ENCODE measurements around the gene BTN3A1.
A peak's percentile ranks its signal among the peaks of the same experiment; 100 is the strongest.

BTN3A1 gene

DNA sequence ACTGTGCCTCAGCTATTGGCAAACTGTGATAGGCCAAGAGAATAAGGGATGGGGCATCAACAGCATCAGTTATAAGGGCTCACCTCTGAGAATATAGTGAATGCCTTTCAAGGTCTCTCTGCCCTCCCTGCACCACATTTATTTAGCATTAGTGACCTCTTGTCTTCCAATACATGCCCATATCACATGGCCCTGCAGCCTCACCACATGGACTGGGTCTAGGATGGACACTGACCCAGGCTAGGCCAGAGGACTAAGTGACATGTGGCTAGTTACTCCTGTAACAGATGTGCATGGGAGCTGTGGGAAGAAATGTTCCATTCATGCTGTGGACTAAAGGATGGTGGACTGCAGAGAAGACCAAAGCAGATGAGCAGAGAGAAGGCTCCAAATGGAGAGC is 22.3 kb upstream of the BTN3A1 start:
- DNase-seq (ENCODE audit: low read depth): no peak

DNA sequence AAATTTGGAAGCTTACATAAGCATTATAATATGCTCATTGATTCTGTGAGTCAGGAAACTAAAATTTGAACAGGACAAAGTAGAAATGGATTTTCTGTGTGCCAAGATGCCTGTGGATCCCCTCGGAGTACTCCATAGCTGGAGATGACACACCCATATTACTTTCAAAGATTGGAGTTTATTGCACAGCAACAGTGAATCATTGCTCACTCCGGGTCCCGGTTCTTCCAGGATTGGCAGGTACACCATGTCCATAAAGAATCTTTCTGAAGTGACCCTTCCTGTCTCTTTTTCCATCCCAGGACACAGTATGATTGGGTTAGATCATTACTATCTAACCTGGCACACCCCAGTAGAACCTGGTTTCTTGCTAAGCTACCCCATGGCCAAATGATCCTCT is 21.8 kb upstream of the BTN3A1 start:
- no peak for DNase-seq (ENCODE audit: low read depth)

DNA sequence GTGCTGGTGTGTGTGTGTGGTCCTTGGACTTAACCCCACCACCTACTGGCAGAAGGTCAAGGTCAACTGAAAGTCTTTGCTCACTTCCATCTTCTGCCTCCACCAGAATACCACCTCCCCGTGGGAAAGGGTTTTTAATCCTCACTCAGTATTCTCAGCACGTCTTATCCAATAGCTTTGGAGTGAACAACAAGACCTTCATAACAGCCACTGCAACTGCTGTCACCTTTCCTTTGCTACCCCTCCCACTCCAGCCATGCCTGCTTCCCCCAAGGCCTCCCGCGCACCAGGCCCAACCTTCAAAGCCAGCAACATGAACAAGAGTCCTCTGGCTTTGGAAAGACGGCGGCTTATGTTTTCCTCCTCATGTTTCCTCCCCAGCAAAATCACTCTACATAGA is 20.0 kb upstream of the BTN3A1 start:
- DNase-seq (ENCODE audit: low read depth): no peak

DNA sequence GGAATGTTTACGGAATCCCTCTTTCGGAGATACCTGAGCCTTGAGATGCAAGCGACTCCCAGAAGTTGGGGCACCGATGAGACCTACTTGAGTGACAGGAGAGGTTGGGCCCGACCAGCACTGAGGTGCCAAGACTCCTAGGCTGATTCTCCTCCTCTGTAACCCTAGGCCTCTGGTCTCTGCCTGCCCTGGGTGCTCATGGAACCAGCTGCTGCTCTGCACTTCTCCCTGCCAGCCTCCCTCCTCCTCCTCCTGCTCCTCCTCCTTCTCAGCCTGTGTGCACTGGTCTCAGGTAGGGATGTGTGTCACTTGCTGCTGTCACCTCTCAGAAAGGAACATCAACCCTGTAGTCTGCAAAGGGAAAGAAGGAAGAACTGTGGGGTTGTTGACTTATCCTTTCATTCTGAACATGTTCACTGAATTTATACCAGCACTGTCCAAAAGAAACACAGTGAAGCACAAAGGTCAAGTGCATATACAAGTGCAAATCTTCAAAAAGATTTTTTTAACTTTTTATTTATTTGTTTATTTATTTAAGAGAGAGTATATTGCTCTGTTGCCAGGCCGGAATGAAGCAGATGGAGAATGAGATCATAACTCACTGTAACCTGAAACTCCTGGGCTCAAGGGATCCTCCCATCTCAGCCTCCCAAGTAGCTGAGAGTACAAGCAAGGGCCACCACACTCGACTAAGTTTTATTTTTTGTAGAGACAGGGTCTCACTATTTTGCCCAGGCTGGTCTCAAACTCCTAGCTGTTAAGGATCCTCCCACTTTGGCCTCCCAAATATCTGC is 18.3 kb upstream of the BTN3A1 start:
- peak; percentile 70 for DNase-seq (ENCODE audit: low read depth)

DNA sequence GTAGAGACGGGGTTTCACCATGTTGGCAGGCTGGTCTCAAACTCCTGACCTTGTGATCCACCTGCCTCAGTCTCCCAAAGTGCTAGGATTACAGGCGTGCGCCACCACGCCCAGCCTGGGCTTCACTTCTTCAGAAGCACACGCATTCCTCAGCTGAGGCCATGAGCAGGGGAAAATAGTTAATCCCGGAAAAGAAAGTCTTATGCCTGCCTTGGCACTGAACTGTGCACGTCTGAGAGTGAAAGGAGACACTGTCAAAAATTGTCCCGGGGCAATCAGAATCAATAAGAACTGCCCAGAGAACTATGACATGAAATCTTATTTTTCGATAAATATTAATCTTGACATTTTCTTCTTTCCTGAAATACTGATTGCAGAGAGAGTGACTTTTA is 16.3 kb upstream of the BTN3A1 start:
- DNase-seq (ENCODE audit: low read depth): no peak

DNA sequence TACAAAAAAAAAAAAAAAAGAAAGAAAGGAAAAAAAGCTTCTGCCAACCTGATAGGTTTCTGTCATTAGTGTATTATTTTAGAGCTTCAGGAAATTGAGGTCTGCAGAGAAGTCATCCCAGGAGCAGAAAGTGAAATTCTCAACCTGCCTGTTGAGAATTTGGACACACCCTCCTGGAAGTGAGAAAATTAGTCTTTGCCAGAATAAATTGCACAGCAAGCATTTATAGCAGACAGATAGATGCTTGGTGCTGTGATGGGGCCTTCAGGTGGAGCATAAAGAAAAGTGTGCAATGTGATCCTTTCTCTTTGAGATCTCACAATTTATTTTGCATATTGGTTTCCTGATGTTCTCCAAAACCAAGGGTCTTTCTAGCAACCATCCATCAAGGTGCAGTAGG is 14.5 kb upstream of the BTN3A1 start:
- no peak for DNase-seq (ENCODE audit: low read depth)

DNA sequence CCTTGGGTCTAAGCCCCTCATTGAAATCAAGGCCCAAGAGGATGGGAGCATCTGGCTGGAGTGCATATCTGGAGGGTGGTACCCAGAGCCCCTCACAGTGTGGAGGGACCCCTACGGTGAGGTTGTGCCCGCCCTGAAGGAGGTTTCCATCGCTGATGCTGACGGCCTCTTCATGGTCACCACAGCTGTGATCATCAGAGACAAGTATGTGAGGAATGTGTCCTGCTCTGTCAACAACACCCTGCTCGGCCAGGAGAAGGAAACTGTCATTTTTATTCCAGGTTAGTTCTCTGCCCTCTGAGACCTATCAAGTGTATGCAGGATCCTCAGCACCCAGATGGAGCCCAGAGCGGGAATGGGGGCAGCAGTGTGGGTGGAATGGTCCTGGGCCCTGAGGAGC is 14.1 kb upstream of the BTN3A1 start:
- DNase-seq (ENCODE audit: low read depth): peak; percentile 47

DNA sequence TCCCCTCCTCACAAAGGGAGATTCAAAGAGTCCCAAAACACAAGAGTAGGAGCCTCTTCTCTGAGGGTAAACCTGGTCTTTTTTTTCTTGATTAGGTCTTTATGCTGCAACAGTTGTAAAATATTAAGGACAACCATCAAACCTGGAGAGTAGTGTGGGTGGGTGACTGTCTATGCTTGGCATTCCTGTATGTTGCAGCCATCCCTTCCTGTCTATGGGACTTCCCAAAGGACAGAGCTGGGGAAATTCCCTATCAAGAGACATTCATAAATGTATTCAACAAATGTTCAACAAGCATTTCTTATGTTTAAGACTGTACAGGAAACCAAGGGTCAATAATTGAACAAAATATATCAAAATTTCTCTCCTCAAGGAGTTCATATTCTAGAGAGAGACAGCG is 13.6 kb upstream of the BTN3A1 start:
- peak; percentile 58 for DNase-seq (ENCODE audit: low read depth)

DNA sequence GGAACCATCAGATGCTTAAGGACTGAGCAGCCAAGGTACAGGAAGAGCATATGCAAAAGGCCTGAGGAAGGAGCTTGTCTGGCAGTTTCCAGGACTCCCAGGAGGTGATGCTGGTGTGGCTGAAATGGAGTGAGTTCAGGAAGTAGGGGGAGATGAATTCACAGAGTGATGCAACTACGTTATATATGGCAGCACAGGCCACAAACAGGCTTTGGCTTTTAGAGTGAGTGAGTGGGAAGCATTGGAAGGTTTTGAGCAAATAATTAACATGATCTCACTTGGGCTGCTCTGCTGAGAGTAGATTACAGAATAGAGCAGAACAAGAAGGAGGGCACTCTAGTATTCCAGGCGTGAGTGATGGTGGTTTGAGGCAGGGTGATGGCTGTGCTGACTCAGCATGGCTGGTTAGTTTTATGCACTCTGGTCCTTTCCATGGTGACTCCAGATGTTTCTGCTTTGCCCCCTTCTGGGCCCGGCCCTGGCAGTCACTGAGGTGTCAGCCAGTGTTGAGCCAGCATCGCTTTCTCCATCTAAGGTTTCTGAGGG is 12.7 kb upstream of the BTN3A1 start:
- DNase-seq (ENCODE audit: low read depth): peak; percentile 40

DNA sequence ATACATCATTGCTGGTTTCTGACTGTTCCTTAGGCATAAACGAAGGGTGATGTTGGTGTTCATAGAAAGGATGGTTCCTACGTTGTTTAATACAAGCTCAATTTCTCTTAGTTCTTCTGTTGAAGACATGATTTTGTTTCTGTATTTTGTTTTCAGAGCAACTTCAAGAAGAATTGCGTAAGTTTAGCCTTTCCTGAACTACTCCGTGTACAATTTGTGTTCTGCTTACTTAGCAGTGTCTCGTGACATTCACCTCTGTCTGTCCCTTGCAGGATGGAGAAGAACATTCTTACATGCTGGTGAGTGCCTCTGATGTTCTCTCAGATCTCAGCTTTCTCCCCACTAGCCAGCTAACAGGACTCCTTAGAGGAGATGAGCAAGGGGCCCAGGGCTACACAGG is 11.5 kb upstream of the BTN3A1 start:
- DNase-seq (ENCODE audit: low read depth): no peak

DNA sequence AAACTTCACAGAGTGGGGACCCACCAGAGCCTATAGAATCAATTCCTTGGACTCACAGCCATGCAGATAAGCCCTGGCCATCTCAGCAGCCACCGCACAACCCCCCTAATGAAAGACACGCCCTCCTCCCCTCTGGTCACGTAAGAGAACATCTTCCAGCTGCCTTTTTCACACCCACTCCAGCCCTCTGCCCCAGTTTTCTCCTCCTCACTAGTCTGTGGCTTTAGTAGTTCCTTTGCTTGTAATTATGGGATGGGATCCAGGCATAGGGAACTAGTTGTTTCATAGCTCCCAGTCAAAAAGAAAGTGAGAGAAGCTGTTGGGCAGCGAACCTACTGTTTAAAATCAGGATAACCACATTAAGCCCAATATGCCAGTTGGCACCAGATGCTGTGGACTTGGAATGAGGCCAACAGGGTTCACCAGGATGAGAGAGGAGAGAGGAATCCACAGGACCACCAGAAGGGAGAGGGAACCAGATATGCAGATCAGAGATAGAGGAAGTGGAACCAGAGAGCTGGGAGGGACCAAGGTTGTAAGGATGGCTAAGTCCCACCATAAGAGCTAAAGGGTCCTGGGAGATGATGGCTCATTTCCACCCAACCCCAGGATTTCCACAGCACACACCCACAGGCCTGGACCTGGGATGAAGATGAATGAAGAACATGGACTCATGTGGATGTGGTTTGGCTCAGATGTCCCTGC is 9.0 kb upstream of the BTN3A1 start:
- DNase-seq (ENCODE audit: low read depth): no peak

DNA sequence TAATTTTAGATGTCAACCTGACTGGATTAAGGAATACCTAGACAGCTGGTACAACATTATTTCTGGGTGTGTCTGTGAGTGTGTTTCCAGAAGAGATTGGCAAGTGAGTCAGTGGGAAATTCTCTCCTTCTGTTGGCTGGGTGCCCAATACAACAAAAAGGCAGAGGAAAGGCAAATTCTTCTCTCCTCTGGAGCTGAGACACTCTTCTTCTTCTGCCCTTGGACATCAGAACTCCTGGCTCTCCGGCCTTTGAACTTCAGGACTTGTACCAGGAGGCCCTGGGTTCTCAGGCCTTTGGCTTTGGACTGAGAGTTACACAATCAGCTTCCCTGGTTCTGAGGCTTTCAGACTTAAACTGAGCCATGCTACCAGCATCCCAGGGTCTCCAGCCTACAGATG is 7.8 kb upstream of the BTN3A1 start:
- DNase-seq (ENCODE audit: low read depth): peak; percentile 83

DNA sequence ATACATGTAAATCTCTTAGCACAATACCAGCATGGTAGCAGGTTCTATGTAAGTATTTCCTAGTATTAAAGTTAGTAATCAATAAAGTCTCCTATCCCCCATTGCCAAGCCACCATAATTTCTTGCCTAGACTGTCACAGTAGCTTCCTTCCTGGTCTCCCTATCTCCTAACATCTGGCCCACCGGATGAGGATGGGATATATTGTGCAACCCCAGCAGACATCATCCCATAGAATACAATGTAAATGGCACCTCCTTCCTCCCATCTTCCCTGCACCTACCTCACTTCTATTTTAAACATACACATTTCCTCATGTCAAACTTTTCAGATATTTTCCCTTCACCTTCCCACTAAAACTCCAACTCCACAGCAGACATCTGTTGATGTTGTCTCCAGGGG is 3.5 kb upstream of the BTN3A1 start:
- DNase-seq (ENCODE audit: low read depth): no peak

DNA sequence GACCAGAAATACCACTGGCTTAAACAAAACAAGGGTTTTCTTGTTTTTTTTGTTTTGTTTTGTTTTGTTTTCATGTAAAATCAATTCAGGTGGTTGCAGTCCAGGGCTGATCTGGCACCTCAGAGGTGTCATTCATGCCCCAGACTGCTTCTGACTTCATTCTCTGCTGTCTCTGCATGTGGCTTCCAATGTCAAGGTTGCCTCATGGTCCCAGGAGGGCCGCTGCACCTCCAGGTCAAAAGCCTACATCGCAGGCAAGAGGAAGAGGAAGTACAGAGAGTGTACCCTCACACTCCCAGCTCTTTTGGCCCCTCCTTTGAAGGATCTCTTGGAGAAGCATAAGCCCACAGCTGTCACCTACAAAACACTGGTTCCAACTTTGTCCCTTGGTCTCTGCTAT is 1.4 kb upstream of the BTN3A1 start:
- DNase-seq (ENCODE audit: low read depth): no peak

DNA sequence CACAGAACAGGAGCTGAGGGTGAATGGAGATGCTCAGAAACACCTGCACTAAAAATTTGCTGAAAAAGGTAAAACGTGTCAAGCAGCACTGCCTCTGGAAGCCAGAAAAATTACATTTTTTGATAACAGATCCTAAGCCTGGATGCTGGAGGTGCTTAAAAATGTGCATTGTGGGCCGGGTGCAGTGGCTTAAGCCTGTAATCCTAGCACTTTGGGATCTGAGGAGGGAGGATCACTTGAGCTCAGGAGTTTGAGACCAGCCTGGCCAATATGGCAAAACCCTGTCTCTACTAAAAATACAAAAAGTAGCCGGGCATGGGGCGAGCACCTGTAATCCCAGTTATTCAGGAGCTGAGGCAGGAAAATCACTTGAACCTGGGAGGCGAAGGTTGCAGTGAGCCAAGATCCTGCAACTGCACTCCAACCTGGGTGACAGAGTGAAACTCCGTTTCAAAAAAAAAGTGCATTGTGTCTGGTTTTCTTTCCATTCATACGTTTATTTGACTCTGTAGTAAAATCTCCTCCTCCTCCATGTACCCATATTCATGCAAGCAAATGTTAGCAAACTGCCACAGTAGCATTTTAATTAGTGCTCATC is 587 bp upstream of the BTN3A1 start:
- DNase-seq (ENCODE audit: low read depth): no peak

DNA sequence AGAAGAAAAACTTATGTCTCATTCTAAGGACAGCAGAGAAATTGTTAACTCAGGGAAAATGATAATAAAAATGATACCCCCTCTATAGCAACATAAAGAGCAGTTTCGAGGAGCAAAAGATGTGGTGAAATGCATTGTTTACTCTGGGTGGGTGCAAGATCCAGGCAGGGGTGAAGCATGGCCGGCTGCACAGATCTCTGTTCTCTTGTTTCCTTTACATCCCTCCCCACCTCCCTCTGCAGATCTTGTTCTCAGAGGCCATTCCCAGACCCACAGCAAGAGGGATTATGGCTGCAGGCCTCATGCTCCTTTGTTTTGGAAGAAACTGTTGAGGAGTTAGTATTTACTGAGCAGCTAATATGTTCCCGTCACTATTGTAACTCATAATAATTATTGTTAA is 1.8 kb downstream of the BTN3A1 start:
- no peak for DNase-seq (ENCODE audit: low read depth)

DNA sequence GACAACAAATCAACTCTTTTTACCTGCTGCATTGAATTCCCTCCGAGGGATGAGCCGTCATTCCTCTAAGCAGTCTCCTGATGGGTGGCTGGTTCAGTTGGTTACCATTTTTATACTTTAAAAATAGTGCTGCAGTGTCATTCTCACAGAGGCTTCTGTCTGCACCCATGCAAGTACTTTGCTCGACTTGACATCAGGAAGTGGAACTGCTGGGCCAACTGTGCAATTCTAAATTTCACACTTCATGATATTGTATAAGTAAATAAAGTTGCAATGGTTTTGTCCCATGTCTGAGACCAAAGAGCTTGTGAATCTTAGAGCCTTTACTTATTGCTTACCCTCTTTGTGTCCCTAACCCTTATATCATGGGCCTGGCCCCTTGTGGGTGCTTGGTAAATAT is 2.5 kb downstream of the BTN3A1 start:
- DNase-seq (ENCODE audit: low read depth): no peak

DNA sequence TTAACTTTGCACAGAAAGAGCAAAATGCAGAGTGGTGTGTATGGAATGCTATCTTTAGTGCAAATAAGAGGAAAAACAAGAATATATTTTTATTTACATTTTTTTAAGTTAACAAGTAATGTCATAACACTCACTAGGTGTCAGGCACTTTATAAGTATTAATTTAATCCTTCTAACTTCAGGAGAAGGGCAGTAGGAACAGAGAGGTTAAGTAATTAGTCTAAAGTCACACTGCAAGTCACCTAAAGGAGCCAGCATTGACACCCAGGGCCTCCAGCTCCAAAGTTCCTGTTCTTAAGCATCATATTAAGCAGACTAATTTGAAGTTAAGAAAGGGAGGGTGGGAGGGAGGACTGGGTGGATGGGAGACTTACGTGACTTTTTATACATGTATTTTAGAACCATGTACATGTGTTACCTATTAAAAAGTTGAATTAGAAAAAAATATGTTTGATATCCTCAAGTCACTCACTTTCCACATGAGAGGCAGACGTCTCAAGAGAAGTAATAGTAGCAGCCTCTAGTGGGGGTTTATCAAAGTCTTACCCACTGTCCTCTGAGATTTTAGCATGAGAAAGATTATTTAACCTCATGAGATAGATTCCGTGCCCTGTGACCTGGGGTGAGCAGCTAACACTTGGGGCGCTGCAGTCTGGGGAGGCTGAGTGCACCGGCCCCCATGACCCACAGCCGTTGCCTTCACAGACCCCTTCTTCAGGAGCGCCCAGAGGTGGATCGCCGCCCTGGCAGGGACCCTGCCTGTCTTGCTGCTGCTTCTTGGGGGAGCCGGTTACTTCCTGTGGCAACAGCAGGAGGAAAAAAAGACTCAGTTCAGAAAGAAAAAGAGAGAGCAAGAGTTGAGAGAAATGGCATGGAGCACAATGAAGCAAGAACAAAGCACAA is 7.0 kb downstream of the BTN3A1 start:
- no peak for DNase-seq (ENCODE audit: low read depth)

DNA sequence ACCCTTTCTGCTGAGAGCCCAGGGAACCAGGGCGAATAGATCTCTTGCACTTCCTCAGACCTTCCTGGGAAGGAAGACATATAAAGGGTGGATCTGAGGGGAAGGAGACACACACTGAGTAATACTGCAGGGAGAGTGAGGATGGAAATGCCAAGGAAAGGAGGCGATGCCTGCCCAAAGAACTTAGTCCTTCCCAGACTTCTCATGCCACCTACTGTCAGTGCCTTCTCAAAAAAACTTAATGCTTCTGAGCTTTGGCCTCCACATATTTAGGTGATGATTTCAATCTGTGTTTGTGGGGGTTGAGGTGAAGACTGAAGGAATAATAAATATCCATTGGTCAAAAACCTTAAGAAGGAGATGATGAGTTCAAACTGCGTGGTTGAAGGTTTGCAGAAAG is 9.7 kb downstream of the BTN3A1 start:
- DNase-seq (ENCODE audit: low read depth): peak; percentile 34

DNA sequence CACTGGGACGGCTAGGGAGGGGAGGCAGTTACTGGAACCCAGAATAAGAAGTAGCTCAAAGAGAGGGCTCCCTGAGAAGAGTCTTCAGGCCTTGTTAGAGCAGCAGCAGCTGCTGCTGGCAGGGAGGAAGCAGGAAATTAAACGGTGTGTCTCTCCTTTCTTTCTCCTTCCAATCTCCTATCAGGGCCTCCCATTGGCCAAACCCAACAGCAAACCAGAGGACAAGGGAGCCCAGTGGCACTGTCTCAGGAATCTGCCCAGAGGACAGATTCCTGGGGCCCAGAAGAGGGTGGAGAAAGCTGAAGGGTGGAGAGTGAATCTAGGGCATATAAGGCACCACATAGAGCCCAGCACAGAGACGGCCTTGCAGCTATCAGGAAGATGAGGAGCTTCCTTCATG is 10.2 kb downstream of the BTN3A1 start:
- DNase-seq (ENCODE audit: low read depth): no peak

DNA sequence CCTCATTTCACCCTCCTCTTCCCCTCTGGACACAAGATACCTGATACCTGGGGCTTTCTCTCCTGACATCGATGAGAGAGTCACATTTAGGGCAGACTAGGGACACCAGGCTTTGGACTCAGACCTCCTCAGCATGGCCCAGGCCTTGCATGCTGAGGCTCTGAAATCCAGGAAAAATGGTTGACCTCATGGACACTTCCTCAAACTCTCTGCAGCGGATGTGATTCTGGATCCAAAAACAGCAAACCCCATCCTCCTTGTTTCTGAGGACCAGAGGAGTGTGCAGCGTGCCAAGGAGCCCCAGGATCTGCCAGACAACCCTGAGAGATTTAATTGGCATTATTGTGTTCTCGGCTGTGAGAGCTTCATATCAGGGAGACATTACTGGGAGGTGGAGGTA is 10.9 kb downstream of the BTN3A1 start:
- no peak for DNase-seq (ENCODE audit: low read depth)

DNA sequence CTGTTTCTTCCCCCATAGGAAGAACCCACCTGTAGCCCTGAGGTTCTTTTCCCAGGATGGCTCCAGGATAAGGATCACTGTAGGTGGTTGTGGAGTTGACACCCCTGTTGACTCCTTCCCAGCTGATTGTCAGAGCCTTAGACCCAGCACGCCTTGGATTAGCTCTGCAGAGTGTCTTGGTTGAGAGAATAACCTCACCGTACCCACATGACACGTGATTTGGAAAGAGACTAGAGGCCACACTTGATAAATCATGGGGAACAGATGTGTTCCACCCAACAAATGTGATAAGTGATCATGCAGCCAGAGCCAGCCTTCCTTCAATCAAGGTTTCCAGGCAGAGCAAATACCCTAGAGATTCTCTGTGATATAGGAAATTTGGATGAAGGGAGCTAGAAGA is 12.2 kb downstream of the BTN3A1 start:
- DNase-seq (ENCODE audit: low read depth): no peak
